Suprapubic skin (tissue), 4 donors: ENCODE data around the gene ACAD10.

Source experiments
- EP300 ChIP-seq: sonication (generic); formaldehyde crosslinking; IDR thresholded peaks from one replicate; pipeline ENCODE4 v1.6.1; 2017; ENCODE audit warnings: antibody characterized with exemption
- POLR2A ChIP-seq, 2 donors: fragments of 450-650 bp; IDR thresholded peaks; one replicate each; pipeline ENCODE4 v1.6.1; 2017; ENCODE audit warnings: antibody characterized with exemption in 2 of 2, mild to moderate bottlenecking in 2 of 2, moderate library complexity in 2 of 2
- POLR2AphosphoS5 ChIP-seq, 3 donors: sonication (generic); formaldehyde crosslinking; IDR thresholded peaks; one replicate each; pipeline ENCODE4 v1.6.1; 2017; ENCODE audit warnings: antibody characterized with exemption in 3 of 3
- TF ChIP-seq, protein P1 (sequence below), 2 donors: fragments of 200-600 bp in 1 of 2; fragments of 450-650 bp in 1 of 2; sonication (generic) in 1 of 2; IDR thresholded peaks; one replicate each; pipeline ENCODE4 v1.5.1; 2016 to 2019; ENCODE audit warnings: antibody characterized with exemption in 2 of 2, mild to moderate bottlenecking in 1 of 2, moderate library complexity in 1 of 2

DNA sequence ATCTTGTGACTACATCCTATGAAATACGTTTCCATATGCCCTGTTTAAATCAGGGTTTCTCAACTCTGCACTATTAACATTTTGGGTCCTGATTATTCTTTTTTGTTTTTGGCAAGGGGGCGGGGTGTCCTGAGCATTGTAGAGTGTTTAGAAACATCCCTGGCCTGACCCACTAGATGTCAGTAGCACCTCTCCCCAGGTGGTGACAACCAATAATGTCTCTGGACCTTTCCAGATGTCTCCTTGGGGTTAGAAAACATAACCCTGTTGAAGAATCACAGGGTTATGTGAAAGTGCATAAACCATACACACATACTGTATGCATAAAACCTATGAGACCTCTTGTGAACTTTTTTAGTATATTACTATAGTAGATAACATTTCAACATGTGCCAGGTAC lies 1.4 kb downstream of the ACAD10 start:
- TF ChIP-seq, protein P1, sequence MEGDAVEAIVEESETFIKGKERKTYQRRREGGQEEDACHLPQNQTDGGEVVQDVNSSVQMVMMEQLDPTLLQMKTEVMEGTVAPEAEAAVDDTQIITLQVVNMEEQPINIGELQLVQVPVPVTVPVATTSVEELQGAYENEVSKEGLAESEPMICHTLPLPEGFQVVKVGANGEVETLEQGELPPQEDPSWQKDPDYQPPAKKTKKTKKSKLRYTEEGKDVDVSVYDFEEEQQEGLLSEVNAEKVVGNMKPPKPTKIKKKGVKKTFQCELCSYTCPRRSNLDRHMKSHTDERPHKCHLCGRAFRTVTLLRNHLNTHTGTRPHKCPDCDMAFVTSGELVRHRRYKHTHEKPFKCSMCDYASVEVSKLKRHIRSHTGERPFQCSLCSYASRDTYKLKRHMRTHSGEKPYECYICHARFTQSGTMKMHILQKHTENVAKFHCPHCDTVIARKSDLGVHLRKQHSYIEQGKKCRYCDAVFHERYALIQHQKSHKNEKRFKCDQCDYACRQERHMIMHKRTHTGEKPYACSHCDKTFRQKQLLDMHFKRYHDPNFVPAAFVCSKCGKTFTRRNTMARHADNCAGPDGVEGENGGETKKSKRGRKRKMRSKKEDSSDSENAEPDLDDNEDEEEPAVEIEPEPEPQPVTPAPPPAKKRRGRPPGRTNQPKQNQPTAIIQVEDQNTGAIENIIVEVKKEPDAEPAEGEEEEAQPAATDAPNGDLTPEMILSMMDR (IDR thresholded peaks at IDR 0.05), result no peak
- TF ChIP-seq POLR2A (IDR thresholded peaks at IDR 0.05) (no peak), POLR2AphosphoS5 (IDR thresholded peaks at IDR 0.05) (no peak), EP300 (no peak)
